Hindlimb muscle (tissue), 1 donor: Measurements from ENCODE around the gene PRSS33. TPM values are rescaled to one million over a fixed set of nuclear protein-coding genes. Genes with fewer than 3 reads are reported as not detected.

Experiments
- DNase-seq: peaks from one replicate; pipeline ENCODE4 v3.0.0-alpha.2; 2013
- polyA plus RNA-seq: library from polyadenylated mRNA; unstranded; fragments of 120-200 nt; gene quantifications from one replicate; pipeline ENCODE4 v1.2.1, GENCODE V29; 2013; ENCODE audit not compliant: insufficient read length

PRSS33 gene
- polyA plus RNA-seq, 1 donor, result not detected

GRCh38 chr16:2820836-2821486 lies 33.6 kb upstream of the PRSS33 start:
- DNase-seq, result no peak

- no peak for DNase-seq
Measured at GRCh38 chr16:2819939-2820835, 32.8 kb upstream of the PRSS33 start.

DNA sequence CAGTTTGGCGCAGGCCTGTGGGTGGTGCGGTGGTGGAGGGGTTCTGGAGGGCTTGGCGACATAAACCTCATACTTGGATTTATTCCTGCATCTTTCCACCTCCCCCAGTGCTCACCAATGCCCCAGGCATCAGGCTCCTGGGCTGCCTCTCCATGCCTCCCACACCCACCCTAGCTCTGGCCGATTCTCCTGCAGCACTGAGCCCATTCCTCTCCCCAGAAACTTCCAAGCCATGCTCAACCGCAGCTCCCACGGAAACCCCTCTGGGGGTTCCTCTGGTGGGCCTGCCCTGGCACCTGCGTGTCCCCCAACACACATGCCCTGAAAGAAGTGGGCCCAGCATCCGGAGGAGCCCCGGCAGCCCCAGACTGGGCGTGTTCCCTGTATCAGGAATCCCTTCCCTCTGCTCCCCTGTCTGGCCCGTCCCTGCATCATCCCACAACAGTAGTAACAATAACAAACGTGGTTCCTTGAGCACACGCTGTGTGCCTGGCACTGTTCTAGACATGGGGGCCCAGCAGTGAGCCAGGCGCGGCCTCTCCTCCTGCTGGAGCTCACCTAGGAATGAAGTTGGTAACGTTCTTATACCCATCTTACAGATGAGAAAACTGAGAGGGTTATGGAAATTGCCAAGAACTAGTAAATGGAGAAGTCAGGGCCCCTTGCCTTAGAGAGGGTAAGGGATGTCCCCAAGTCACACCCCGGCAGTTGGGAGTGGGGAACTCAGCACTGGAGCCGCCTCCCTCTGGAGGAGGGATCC lies 32.0 kb upstream of the PRSS33 start:
- no peak for DNase-seq

DNA sequence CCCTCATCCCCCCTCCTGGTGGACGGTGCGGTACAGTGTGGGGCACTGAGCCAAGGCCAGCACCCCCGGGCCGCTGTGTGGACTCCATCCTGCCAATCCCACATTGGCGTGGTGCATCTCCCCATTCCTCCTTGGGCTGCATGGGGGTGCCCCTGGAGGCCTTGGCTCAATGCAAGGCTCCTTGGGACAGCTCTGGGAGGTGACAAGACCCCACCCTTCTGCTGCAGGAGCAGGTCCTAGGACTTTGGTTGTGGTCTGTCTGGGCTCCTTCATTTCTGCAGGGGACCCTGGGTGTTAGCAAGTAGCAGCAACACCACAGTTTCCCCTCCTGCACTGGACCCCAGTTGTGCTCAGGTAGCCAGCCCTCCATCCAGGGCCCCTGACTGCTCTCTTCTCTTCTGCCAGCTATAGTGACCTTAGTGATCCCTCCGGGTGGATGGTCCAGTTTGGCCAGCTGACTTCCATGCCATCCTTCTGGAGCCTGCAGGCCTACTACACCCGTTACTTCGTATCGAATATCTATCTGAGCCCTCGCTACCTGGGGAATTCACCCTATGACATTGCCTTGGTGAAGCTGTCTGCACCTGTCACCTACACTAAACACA lies 31.0 kb upstream of the PRSS33 start:
- no peak for DNase-seq

GRCh38 chr16:2817340-2818271 lies 30.2 kb upstream of the PRSS33 start:
- DNase-seq, result no peak

DNA sequence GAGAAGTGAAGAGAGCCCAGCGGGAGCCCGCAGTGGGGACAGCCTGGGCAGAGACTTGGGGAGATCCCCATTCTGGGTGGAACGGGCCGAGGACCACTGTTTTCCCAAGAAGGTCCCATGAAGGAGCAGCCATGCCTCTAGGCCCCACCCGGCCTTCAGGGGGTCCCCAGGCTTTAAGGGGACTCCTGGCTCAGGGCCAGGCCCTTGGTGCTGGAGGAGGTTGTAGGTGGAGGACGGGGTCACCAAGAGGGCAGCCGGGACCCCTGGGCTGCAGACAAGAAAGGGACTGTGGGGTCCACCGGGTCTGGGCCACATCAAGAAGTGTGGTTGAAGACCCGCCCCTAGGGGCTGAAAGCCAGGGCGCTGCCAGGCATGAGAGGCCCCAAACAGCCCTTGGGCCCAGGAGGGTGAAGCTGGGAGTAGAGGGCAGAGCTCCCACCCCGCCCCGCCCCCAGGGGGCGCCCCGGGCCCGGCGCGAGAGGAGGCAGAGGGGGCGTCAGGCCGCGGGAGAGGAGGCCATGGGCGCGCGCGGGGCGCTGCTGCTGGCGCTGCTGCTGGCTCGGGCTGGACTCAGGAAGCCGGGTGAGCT lies 29.5 kb upstream of the PRSS33 start, which contains the start of gene PRSS21:
TSS of gene PRSS21 (plus strand) at position 487 of the 589 bp plus-strand sequence. CDS start at position 519, 32 bp downstream.
- DNase-seq, result no peak

DNA sequence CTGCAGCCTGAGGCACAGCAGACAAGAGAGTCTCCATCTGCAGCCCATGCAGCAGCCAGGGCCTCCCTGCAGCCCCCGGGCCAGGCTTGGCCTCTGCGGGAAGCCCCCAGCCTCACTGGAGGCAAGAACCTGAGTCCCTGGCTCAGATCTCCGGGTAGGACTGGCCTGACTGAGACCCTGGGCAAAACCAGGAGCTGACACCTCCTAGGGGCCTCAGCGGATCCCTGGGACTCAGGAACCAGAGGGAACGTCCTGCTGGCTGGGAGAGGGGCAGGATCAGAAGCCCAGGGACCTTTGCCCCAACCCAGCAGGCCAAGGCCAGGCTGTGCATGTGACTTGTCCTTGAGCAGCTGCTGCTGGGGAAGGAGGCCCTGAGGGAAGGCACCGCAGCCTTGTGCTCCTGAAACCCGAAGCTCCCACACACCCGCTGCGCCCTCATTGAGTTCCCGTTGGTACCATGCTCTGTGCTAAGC lies 28.0 kb upstream of the PRSS33 start:
- DNase-seq, result no peak

DNA sequence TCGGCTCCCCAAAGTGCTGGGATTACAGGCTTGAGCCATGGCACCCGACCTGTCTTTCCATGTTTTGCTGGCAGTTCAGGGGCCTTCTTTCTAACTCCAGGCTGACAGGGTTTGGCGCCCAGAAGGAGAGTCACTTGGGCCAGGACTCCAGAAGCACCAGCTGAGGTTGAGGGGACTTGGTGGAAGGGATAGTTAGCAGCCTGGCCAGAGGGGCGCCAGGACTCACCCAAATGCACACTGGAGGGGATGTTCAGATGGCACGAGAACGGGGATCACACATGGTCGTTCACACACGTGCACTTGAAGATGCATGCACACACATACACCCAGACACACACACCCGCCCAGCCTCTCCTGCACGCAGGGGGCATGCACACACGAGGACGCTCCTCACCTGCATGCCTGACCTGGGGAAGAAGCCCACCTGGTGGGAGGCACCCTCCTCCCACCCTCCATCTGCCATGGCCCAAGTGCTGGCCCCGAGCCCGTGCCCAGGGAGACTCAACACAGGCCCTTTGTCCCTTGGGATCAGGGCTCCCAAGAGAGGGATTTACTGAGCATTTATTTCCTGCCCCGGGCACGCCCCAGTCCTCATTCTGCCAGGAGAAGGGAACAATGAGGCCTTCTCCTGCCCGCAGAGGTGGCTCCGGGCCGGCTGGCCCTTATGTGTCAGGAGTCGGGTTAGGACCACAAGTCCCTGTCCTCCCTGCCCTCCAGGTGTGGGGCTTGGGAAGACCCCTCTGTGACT lies 27.4 kb upstream of the PRSS33 start:
- no peak for DNase-seq

GRCh38 chr16:2813771-2814221 lies 26.4 kb upstream of the PRSS33 start:
- no peak for DNase-seq

GRCh38 chr16:2811703-2812471 lies 24.5 kb upstream of the PRSS33 start:
- DNase-seq, result no peak

DNA sequence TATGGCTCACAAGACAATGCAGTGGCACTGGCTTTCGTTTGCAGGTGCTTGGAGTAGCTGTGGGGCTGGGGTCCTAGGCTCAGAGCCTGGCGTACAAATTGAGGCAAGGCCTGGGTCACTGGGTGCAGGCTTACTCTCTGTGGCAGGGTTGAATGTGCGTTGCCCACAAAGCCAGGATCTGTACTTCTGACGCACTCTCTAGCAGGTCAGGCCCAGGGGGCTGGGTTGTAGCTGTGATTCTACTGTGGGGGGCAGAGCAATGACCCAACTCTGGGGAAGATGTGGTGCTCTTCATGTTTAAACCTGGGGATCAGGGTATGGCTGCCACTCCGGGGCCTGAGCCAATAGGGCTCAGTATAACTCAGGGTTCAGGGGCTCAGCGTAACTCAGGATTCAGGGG lies 23.3 kb upstream of the PRSS33 start:
- DNase-seq, result no peak

DNA sequence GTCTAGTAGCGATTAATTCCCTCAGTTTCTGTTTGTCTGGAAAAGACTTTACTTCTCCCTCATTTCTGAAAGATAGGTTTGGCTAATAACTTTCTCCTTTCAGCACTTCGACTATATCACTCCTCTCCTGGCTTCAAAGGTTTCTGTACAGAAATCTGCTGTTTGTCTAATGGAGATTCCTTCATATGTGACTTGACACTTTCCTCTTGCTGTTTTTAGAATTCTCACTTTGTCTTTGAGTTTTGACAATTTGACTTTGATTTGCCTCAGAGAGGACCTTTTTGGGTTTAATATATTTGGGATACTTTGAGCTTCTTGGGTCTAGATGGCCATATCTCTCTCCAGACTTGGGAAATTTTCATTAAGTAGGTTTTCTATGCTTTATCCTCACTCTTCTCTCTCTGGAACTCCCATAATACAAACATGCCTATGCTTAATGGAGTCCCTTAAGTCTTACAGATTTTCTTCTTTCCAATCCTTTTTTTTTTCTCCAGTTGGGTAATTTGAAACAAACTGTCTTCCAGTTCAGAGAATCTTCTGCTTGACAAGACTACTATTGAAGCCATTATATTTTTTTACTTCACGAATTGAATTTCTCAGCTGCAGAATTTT lies 21.9 kb upstream of the PRSS33 start:
- no peak for DNase-seq

DNA sequence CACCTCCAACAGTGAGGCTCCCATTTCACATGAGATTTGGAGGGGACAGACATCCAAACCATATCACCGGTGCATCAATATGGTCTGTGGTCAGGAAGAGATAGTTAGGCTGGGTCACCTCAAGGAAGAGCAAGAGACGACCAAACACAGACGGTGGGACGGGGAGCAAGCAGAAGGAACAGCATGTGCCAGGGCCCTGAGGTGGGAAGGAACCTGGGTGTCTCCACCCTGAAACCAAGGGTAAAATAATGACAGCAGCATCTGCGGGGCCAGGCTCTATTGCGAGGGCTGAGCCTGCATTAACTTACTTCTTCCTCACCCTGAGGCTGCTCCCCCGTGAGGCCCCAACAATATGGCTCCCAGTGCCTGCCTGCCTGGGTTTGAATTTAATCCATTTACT lies 20.8 kb upstream of the PRSS33 start:
- no peak for DNase-seq

DNA sequence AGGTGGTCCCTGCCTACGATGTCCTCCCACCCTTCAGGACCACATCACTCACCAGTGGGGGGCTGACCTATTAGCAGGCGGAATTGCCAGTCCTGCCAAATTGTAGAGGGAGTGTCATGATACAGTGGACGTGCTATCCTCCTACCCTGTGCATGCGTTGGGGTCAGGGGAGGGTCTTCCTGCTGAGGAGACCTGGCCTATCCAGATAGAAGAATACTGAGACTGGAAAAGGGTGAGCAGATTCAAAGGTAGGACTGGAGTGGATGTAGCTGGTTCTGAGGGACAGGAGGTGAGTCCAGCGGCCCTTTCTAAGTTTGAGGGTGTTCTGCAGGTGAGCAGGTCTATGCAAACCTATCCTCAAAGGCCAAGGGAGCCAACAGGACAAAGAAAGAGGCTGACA lies 18.9 kb upstream of the PRSS33 start:
- no peak for DNase-seq

DNA sequence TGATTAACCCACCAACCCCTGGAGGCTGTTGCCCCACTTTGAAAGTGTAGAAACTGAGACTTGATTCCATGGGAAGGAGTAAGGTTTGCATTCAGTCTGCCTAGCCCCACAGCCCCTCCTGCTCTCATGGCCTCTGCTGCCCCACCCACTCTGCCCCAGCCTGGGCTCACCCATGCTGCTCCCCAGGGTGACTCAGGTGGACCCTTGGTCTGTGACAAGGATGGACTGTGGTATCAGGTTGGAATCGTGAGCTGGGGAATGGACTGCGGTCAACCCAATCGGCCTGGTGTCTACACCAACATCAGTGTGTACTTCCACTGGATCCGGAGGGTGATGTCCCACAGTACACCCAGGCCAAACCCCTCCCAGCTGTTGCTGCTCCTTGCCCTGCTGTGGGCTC lies 17.4 kb upstream of the PRSS33 start:
- no peak for DNase-seq

- no peak for DNase-seq
Measured at GRCh38 chr16:2803545-2804195, 16.3 kb upstream of the PRSS33 start.

GRCh38 chr16:2799859-2800226 lies 12.5 kb upstream of the PRSS33 start:
- no peak for DNase-seq

- DNase-seq, result no peak
Measured at GRCh38 chr16:2799205-2799858, 12.0 kb upstream of the PRSS33 start.
